Measurements from ENCODE around the gene SGO2. TPM values are rescaled to one million over a fixed set of nuclear protein-coding genes. Genes with fewer than 3 reads are reported as not detected.

SGO2 gene
- total RNA-seq, 4 donors from 2014 or later, result 1.8 to 12.5 (median 2.3) TPM

DNA sequence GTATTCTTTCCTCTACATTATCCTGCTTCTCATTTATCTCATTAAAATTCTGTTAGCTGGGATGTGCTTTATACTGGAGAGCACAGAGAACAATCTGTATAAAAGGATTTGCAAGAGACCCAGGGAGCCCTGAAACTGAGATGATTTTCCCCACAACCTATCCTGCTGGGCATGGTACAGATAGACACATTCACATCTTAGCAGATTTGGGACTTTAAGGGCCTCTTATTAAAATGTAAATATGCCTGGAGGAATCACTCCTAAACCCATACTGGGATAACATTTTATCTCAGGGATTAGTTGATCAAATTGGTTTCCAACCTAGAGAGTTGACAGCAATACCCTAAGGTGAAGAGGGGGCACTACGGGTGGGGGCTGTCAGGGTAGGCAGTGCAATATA is 105.3 kb downstream of the SGO2 start:
- no peaks in the 10 kb centered on the region for H3K27me3 ChIP-seq
- H3K4me3 ChIP-seq, result no peak overlapping the region
- H3K27ac ChIP-seq, result no peak overlapping the region
- TF ChIP-seq POLR2A (IDR thresholded peaks at IDR 0.05), result no peak
- TF ChIP-seq, protein P1, sequence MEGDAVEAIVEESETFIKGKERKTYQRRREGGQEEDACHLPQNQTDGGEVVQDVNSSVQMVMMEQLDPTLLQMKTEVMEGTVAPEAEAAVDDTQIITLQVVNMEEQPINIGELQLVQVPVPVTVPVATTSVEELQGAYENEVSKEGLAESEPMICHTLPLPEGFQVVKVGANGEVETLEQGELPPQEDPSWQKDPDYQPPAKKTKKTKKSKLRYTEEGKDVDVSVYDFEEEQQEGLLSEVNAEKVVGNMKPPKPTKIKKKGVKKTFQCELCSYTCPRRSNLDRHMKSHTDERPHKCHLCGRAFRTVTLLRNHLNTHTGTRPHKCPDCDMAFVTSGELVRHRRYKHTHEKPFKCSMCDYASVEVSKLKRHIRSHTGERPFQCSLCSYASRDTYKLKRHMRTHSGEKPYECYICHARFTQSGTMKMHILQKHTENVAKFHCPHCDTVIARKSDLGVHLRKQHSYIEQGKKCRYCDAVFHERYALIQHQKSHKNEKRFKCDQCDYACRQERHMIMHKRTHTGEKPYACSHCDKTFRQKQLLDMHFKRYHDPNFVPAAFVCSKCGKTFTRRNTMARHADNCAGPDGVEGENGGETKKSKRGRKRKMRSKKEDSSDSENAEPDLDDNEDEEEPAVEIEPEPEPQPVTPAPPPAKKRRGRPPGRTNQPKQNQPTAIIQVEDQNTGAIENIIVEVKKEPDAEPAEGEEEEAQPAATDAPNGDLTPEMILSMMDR (IDR thresholded peaks at IDR 0.05), result no peak
- intact Hi-C loops (cut with DNase I; ENCODE audit: low total_unique reads), result no loop called here
- no peaks in the 10 kb centered on the region for H3K36me3 ChIP-seq
- H3K9me3 ChIP-seq, result peaks cover 0 to 4% of the 10 kb centered on the region in 2 donors
- no peaks in the 10 kb centered on the region for H3K4me1 ChIP-seq
- no peak for DNase-seq

Other genes starting within 250 kb of the SGO2 start
- gene SPATS2L, start 219.5 kb upstream of the SGO2 start, total RNA-seq, result 10 to 100 TPM; 20.6 to 99.3 (median 73.1) TPM
- gene KCTD18, start 16.1 kb upstream of the SGO2 start, total RNA-seq, result 10 to 100 TPM; 10.5 to 77.4 (median 16.9) TPM
- 10 to 100 TPM; 13.8 to 52.6 (median 33.8) TPM for gene AOX1, start 59.8 kb downstream of the SGO2 start, total RNA-seq